Right lobe of liver (tissue), 4 donors: ENCODE data around the gene PBX2.

Experiments
- POLR2A ChIP-seq: fragments of 450-650 bp; IDR thresholded peaks from one replicate; pipeline ENCODE4 v1.6.1; 2017; ENCODE audit warnings: antibody characterized with exemption, mild to moderate bottlenecking
- TF ChIP-seq, protein P1 (sequence below), 4 donors: fragments of 200-600 bp in 3 of 4; fragments of 450-650 bp in 1 of 4; IDR thresholded peaks; one replicate each; pipeline versions ENCODE4 v1.5.1 to v1.8.0; 2016 to 2022; ENCODE audit warnings: antibody characterized with exemption in 4 of 4, mild to moderate bottlenecking in 2 of 4
- donor health status: DM: no; HTN: no; CAD: no.
- donor health status: DM: no; HTN: no; CAD: no.
- donor health status: DM: no; HTN: yes; CAD: no.

- TF ChIP-seq, protein P1, sequence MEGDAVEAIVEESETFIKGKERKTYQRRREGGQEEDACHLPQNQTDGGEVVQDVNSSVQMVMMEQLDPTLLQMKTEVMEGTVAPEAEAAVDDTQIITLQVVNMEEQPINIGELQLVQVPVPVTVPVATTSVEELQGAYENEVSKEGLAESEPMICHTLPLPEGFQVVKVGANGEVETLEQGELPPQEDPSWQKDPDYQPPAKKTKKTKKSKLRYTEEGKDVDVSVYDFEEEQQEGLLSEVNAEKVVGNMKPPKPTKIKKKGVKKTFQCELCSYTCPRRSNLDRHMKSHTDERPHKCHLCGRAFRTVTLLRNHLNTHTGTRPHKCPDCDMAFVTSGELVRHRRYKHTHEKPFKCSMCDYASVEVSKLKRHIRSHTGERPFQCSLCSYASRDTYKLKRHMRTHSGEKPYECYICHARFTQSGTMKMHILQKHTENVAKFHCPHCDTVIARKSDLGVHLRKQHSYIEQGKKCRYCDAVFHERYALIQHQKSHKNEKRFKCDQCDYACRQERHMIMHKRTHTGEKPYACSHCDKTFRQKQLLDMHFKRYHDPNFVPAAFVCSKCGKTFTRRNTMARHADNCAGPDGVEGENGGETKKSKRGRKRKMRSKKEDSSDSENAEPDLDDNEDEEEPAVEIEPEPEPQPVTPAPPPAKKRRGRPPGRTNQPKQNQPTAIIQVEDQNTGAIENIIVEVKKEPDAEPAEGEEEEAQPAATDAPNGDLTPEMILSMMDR (IDR thresholded peaks at IDR 0.05): no peak
- TF ChIP-seq POLR2A: no peak
These were observed 31.9 kb downstream of the PBX2 start for GRCh38 chr6:32158052-32158451.
